Measurements from ENCODE around the gene PTPRG. TPM values are rescaled to one million over a fixed set of nuclear protein-coding genes. Genes with fewer than 3 reads are reported as not detected.

The PTPRG gene
- total RNA-seq, 1 donor from 2014 or later, result 25.2 TPM

DNA sequence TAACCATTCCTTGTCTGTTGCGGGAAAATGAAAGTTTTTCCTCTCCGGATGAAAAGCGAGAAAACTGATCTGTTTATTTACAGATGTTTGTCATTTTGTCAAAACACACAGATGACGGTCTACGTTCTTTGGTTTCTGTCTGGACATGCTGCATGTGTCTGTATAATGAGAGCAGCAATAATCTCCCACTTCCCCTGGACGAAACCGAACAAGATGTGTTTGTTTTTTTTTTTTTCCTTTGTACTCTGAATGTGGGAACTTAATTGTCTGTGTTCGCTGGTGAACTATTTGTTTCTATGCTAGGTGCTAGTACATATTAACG is 33.6 kb downstream of the PTPRG start:
- Histone ChIP-seq H3K27me3 (ENCODE audit: control insufficient read depth, insufficient read depth, low read length) (no peaks in the 10 kb centered on the region), H3K36me3 (ENCODE audit: control insufficient read depth, insufficient read depth, low read length) (no peaks in the 10 kb centered on the region), H3K4me3 (ENCODE audit: low read depth, low read length) (no peak overlapping the region)
- TF ChIP-seq CTCF (IDR thresholded peaks at IDR 0.05; ENCODE audit: insufficient read depth, low read length, poor library complexity, severe bottlenecking), result no peak
- DNase-seq (ENCODE audit: low read depth), result no peak

- no peaks in the 10 kb centered on the region for H3K27me3 ChIP-seq (ENCODE audit: control insufficient read depth, insufficient read depth, low read length)
- H3K4me3 ChIP-seq (ENCODE audit: low read depth, low read length), result no peak overlapping the region
- H3K36me3 ChIP-seq (ENCODE audit: control insufficient read depth, insufficient read depth, low read length), result no peaks in the 10 kb centered on the region
- DNase-seq (ENCODE audit: low read depth), result no peak
- TF ChIP-seq CTCF (IDR thresholded peaks at IDR 0.05; ENCODE audit: insufficient read depth, low read length, poor library complexity, severe bottlenecking), result no peak
Measured at GRCh38 chr3:61595288-61595687, 33.9 kb downstream of the PTPRG start.

DNA sequence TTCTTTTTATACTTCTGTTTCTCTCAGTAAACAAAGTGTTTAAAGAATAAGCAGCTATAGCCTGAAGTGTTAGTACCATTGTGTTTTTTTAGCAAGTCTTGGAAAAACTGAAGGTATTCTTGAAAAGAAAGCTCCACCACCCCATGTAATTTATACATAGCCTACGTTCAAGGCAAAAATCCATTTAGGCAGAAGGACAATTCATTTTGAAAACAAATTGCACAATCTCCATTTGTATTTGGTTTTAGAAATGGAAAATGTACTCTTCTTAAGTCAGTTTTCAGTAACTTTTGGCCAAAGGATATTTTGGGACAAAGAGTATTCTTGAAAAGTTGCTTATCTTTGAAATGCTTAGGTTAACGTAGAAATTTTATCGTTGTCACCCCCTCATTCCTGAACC is 34.5 kb downstream of the PTPRG start:
- H3K4me3 ChIP-seq (ENCODE audit: low read depth, low read length), result no peak overlapping the region
- no peak for DNase-seq (ENCODE audit: low read depth)
- no peaks in the 10 kb centered on the region for H3K27me3 ChIP-seq (ENCODE audit: control insufficient read depth, insufficient read depth, low read length)
- TF ChIP-seq CTCF (IDR thresholded peaks at IDR 0.05; ENCODE audit: insufficient read depth, low read length, poor library complexity, severe bottlenecking), result no peak
- H3K36me3 ChIP-seq (ENCODE audit: control insufficient read depth, insufficient read depth, low read length), result no peaks in the 10 kb centered on the region

- no peak for TF ChIP-seq CTCF (IDR thresholded peaks at IDR 0.05; ENCODE audit: insufficient read depth, low read length, poor library complexity, severe bottlenecking)
- Histone ChIP-seq H3K4me3 (ENCODE audit: low read depth, low read length) (no peak overlapping the region), H3K27me3 (ENCODE audit: control insufficient read depth, insufficient read depth, low read length) (no peaks in the 10 kb centered on the region), H3K36me3 (ENCODE audit: control insufficient read depth, insufficient read depth, low read length) (no peaks in the 10 kb centered on the region)
- DNase-seq (ENCODE audit: low read depth), result no peak
Measured at GRCh38 chr3:61597906-61598305, 36.5 kb downstream of the PTPRG start.

DNA sequence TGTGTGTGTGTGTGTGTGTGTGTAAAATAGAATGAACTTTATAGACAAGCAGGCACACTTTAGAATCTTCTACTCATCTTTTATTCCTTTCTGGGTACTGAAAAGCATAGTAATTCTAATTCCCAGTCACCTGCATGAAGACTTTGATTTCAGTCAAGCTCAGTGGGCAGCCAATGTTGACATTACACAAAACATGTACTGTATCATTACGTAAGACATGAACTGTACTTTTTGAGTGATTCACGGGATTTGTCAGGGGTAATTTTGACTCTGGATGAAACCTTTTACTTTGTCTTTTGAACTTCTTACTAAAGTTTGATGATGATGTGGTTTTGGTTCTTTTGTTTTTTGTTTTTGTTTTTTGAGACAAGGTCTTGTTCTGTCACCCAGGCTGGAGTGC is 38.8 kb downstream of the PTPRG start:
- Histone ChIP-seq H3K27me3 (ENCODE audit: control insufficient read depth, insufficient read depth, low read length) (no peaks in the 10 kb centered on the region), H3K36me3 (ENCODE audit: control insufficient read depth, insufficient read depth, low read length) (no peaks in the 10 kb centered on the region), H3K4me3 (ENCODE audit: low read depth, low read length) (no peak overlapping the region)
- no peak for DNase-seq (ENCODE audit: low read depth)
- TF ChIP-seq CTCF (IDR thresholded peaks at IDR 0.05; ENCODE audit: insufficient read depth, low read length, poor library complexity, severe bottlenecking), result no peak

- H3K4me3 ChIP-seq (ENCODE audit: low read depth, low read length), result no peak overlapping the region
- H3K36me3 ChIP-seq (ENCODE audit: control insufficient read depth, insufficient read depth, low read length), result no peaks in the 10 kb centered on the region
- no peak for TF ChIP-seq CTCF (IDR thresholded peaks at IDR 0.05; ENCODE audit: insufficient read depth, low read length, poor library complexity, severe bottlenecking)
- no peaks in the 10 kb centered on the region for H3K27me3 ChIP-seq (ENCODE audit: control insufficient read depth, insufficient read depth, low read length)
- DNase-seq (ENCODE audit: low read depth), result no peak
Measured at GRCh38 chr3:61601831-61602230, 40.5 kb downstream of the PTPRG start.
